GM18511 (cell line): ENCODE data around the gene SBNO2.

Experiments
- ATAC-seq: cut with Tn5 transposase; IDR thresholded peaks from one replicate; pipeline ENCODE4 v1.9.1; 2021; ENCODE audit warnings: mild to moderate bottlenecking, moderate library complexity; ENCODE audit not compliant: unreplicated experiment

Gene SBNO2

DNA sequence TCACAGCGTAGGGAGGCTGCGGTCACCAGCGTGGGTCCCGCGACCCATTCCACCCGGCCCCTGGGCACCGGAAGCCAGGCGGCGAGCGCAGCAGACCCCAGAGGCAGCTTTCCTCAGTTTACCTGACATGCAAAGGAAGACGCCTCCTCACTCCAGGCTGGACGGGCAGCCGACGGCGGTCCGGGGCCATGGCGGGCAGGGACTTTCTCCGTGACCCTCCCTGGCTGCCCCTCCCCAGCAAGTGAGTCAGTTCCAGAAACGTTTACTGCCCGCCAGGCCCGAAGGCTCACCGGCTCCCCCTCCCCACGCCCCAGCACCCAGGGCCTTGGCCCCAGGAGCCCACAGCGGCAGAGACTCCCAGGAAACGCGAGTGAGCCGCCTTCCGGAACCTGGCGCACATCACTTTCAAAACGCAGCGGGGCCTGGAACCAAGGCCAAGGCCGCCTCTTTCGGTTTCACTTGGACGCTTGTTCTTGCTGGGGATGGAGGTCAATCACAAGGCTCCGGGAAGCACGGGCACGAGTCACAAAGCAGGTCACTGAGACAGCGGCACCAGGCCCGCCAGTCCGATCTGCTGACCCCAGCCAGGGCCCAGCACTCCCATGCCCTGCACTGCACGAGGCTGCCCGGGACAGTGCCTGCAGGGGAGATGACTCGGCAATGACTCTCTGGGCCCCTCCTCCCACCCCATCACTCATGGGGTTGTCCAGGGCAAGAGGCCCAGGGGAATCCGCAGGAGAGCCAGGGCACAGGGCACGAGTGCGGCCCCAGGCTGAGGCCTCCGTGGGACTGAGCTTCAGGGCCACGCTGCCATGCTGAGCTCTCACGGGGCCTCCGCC is 5.3 kb downstream of the SBNO2 start:
- no peak for ATAC-seq

DNA sequence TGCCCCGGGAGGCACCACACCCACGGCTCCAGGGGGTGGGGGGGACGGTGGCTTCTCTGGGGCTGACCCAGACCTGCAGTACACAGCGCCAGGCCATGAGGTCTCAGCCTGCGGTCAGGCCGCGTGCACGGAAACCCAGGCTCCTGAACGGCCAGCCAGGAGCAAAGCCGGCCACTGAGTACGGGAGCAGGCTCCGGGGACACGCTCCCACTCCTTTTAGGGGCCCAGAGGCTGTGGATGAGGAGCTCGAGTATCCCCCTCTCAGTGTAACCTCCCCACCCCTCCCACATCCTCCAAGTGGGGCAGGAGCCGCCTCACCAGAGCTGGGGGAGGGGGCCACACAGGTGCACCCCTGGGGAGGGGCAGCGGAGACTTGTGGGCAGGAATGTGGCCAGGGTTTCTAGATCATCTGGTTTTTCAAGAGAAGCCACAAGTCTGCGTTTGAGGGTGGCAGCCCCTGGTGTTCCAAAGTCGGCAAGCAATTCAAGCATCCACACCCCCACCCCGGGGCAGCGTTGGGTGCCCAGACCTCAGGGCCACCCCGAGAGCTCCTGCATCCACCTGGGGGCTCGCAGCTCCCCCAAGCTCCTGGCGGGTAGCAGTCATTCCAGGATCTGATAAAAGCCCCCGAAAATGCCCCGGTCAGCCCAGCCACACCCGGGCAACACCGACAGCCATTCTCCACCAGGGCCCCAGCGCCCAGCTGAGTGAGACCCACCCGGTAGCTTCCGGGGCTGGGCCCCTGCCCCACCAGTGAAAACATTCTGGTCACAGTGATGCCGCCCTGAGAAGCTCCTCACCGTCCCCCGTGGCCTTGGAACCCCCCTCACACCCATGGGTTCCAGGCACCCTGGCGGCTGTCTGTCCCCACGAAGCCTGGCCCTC is 6.1 kb downstream of the SBNO2 start:
- no peak for ATAC-seq

DNA sequence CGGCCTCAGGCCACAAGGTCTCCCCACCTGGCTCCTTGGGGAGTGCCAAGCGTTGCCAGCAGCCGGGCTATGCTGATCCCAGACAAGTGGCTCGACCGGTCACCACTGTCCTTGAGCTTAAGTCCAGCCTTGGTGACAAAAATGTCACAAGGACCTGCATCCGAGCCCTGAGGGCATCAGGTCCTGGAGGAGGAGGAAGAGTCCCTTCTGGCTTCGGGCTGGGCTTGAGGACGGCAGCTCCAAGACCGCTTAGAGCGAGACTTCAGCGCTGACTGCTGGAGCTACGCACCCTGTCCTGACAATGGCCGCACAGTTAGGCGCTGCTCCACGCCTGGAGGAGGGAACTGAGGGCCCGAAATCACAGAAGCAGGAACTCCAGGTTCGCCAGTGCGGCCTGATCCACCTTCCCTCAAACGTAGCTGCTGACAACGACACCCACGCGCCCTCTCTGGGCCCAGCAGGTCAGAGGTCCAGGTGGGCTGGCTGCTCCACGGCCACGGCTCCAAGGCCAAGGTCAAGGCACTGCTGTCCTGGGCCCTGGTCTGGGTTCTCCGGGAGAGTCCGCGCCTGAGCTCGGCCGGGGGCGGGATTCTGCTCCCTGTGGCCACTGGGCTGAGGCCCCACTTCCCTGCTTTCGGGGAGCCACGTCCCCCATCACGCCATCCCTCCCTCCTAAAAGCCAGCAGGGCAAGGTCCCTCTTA is 7.0 kb downstream of the SBNO2 start:
- no peak for ATAC-seq

DNA sequence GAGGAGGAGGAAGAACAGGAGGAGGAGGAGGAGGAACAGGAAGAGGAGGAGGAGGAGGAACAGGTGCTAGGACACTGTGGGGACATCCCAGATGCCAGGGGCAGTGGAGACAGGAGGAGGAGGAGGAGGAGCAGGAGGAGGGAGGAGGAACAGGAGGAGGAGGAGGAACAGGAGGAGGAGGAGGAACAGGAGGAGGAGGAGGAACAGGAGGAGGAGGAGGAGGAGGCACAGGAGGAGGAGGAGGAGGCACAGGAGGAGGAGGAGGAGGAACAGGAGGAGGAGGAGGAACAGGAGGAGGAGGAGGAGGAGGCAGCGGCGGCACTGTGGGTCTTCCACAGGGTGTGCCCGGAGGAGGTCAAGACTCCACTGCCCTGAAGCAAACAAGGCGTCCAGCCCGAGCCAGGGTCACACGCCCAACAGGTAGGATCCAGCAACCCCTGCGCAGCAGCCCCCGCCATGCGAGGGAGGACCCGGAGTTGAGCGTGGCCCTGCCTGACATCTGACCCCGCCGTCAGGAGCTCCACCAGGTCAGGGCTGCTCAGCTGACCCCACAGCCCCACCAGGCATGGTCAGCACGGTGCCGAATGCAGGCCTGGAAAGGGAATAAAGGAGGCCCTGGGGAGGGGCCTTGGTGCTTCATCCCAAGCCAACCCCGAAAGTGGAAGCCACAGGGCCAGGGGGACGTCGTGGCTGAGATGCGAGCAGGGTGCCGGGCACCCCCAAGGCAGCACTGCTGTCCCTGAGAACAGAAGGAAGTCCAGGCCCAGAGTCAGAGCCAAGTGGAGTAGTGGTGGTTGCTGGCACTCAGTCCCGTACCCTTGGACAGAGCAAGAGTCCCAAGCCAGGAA is 9.2 kb downstream of the SBNO2 start:
- ATAC-seq, result no peak

DNA sequence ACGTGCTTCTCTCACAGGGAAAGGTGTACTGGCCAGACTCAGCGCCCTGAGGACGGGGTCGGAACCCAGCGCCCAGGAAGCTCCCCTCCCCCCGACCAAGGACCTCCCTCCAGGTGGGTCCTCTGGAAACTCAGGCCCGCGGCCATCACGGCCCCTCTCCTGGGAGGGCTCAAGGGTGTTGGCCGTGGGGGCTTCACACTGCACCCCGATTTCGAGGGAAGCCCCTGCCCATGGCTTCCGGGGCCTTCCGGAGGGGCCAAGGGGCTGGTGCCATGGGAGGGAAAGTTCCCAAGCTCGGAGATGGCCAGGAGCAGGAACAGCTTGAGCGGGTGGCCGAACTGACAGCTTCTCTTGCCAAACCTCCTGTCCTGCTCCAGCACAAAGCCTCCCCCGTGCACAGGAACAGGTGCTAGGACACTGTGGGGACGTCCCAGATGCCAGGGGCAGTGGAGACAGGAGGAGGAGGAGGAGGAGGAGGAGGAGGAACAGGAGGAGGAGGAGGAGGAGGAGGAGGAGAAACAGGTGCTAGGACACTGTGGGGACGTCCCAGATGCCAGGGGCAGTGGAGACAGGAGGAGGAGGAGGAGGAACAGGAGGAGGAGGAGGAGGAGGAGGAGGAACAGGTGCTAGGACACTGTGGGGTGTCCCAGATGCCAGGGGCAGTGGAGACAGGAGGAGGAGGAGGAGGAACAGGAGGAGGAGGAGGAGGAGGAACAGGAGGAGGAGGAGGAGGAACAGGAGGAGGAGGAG is 10.0 kb downstream of the SBNO2 start:
- ATAC-seq, result no peak

DNA sequence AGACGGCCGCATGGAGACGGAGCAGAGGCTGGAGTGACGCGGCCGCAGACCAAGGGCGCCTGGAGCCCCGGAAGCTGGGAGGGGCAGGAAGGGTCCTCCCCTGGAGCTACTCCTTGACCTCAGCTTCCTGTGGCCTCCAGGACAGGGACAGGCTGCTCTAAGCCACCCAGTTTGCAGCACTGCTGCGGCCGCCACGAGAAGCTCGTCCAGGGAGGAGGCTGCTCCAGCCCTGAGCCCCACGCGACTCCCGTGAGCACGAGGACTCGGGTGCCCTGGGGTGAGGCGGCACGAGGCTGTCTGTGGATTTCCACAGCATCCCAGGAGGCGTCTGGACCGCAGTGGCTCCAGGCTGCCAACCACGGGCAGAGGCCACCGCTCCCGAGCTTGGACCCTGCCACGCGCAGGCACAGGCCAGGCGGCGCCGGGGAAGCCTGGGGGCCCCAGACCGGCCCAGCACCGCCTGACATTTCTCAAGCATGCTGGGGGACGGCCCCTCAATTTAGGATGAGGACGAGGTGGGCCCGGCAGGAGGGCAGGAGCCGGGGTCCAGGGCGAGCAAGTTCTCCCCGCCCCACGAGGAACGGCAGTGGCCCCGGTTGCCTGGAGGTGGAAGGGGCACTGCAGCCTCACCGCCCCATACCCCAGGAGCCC is 10.7 kb downstream of the SBNO2 start:
- ATAC-seq, result no peak

DNA sequence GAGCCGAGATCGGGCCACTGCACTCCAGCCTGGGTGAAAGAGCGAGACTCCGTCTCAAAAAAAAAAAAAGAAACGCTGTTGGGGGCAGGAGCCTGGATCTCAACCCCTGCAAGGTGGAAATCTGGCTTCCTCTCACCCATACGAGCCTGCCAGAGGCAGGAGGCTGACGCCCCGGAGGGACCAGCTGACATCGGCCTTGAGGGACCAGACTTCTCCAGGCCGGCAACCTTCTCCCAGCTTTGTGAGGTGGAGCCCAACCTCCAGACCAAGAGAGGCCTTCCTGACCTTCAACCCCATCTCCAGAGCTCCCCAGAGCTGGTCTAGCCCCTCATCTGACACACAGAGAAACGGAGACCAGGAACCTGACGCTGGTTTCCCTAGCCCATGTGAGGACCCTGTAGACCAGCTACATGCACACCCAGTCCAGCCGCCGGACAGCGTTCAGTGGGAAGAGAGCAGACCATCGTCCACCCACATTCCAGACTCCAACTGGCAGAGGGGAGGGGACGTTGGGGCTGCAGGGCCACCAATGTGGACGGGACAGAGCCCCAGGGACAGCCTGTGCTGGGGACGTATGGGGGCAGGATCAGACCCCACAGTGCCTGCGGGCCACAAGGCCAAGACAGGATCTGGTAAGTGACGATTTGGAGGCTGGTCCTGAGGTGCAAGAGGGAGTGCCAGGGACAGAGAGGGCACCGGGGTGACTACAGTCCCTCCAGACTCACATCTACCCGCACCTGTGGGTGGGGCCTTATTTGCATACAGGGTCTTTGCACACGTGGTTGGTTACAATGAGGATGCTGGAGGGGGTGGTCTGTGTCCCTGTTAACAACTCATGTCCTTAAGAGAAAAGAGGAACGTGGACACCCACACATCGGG is 11.4 kb downstream of the SBNO2 start:
- ATAC-seq, result no peak

DNA sequence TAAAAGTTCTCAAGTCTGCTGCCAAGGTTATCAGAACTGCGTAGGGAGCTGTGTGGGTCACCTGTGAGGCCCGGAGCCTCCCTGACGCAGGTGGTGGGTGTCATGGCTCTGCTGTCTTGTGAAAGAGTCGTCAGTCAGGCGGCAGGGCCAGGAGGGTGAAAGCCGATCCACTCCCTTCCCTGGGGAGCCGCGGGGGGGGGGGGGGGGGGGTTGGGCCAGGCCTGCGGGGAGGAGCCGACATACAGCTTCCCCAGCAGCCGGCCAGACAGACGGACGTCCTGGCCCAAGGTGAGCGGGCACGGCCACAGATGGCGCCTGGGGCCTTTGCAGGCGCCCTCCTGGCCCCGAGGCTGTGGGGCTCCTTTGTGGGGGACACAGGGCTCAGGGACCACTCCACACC is 12.4 kb downstream of the SBNO2 start:
- ATAC-seq, result no peak

DNA sequence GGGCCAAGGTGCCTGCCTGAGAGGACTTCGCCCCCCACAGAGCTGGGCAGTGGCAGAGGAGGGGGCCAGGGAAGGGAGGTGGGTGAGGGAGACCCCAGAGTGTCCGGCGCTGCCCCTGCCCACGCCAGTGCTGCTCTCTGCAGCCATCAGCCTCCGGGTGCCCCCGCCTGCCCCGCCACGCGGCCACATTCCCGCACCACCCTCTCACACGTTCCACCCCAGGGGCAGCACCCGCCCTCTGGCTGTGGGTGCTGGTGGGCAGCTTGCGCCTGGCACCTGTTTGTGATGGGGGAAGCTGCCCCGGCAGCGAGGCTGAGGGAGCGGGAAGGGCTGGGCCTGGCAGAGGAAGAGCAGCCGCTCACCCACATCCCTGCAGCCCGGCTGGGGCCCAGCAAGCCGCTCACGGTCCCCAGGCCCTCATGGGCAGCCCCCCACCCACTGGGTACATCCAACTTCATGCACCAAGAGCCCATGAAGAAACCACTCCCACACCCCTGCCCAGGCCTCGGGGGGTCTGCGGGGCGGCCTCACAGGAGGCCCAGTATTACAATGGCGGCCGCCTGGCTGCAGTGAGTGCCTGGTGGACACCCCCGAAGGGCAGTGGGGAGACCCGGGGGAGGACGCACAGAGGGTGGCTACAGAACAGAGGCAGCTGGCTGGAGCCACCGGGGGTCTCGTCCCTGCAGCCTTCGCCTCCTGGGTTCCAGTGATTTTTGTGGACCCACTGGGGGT is 14.0 kb downstream of the SBNO2 start:
- ATAC-seq, result no peak

DNA sequence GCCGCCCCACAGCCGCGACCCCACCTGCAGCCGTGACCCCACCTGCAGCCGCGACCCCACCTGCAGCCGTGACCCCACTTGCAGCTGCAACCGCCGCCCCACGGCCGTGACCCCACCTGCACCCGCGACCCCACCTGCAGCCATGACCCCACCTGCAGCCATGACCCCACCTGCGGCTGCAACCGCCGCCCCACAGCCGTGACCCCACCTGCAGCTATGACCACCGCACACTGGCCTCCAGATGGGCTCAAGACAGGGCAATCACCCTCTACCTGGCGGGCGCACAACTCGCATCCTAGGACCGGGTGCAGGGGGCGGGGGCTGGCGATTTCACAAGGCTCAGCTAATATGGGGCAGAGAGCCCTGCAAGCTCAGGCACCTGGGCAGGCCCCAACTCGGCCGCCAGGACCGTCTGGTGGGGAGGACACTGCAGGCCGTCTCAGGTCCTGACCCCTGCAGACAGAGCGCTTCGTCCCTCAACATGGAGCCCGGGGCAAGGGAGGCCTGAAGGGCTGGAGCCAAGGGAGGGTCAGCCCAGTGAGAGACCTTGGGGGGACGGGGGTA is 15.1 kb downstream of the SBNO2 start:
- ATAC-seq, result no peak

DNA sequence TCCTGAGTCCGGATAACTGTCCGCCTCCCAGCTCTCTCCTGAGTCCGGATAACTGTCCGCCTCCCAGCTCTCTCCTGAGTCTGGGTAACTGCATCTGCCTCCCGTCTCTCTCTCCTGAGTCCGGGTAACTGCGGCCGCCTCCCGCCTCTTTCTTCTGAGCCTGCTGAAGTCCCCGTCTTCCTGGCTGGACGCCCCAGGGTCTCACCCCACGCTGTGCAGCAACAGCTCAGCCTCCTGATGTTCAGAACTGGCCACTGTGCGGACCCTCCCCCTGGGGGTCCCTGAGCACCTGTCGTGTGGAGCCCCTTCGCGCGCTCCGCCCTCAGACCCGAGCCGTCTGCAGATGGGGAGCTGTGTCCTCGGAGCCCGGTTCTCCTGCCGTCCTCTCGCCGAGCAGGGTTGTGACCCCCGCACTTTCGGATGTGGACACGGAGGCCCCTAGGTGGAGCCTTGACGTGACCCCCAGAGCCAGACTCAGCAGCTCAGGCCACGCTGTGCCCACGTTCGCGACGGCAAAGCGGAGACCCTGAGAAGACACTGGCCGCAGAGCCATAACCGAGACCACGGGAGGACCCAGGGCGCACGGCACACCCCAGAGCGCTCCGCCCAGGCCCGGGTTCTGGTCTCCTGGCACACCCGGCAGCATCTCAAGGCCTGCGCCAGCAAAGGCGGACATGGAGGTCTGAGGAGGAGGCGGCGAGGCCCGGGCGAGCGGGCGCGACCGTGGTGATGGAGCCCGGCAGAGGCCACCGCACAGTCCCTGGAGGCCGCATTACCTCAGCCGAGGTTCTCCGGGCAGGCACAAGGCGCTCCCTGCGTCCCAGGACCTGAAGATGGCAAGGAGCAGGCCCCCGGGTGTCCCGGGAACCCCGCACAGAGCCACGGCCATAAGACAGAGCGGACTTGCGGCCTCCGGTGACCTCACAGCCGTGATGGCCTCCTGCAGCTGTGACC is 15.9 kb downstream of the SBNO2 start:
- ATAC-seq, result no peak

DNA sequence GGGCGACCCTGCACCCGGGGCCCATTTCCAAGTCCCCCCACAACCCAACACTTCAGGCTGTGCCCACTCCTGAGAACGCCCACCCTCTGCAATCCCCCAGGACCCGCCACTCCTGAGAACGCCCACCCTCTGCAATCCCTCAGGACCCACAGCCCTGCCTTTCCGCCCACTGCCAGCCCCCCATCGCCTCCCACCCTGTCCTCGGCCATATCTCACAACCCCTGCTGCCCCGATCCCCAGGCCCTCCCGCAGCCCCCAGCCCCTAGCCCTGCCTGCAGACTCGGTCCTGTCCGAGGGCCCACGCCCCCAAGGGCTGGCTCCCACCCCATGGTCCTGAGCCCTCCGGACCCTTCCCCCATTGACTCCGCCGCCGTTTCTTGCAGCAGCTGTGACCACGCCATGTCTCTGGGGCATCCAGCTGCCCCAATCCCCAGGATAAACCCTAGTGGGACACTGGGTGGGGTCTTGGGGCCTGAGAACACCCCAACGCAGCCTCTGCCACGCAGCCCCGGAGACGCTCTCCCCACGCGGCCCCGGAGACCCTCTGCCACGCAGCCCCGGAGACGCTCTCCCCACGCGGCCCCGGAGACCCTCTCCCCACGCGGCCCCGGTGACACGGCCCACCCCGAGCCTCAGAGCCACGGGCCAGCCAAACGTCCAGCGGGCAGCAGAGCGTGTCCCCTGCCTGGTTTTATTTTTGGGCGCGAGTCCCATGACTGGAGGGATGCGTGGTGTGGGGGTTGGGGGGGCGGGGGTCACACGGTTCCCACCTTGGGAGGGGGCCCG is 17.0 kb downstream of the SBNO2 start:
- ATAC-seq, result no peak

DNA sequence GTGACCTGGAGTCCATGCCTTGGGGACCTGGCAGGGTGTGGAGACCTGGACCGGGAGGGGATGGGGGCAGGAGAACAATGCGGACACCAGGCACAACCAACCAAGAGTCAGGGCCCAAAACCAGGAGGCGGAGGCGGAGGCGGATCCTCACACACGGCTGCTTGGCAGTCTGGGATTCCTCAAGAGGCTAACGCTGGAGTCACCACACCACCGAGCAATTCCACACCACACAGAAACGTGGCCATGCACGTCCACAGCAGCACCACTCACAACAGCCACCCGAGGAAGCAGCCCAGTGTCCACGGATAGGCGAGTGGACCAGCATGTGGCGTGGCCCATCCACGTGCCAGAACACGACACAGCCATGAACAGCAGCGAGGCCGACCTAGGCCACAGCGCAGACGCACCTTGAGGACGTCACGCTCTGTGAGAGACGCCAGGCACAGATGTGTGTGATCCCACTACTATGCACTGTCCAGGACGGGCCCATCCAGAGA is 17.7 kb downstream of the SBNO2 start:
- ATAC-seq, result no peak

DNA sequence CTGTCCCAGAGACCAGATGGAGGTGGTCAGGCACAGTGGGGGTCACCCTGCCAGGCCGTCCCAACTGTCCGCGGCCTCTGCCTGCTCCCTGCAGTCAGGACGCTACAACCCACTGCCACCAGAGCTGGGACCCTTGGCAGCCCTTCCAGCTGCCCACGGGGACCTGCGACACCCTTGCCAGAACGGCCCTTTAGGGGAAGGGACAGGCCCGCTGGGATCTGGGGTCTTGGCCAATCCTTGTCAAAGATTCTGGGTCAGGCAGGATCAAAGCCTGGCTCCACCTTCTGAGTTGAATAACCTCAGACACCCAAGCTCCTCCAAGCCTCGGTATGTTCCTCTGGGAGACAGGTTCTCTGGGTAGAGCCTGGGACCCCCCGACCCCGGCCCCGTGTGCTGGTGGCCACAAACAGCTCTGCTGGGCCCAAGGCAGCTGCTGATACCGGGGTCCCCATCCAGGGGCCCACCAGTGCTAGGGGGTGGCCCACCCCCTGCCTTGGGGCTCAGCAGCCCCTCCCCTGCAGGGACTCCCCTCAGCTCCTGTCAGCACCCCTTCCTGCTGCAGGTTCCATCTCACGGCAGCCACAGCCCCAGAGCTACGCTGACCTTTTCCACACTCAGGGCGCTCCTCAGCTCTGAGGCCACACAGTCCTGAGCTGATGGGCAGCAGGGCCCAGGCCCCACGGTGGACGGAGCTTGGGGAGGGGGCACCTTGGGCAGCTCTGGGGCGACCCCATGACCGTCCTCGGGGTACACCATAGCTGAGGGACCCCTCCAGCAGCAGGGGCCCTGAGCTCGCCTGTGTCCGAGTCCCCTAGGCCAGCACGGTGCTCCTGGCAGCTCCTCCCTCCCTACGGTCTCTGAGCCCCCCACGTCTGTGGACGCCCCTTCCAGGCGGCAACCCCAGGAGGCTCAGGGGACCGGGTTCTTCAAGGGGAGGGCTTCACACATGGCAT is 18.4 kb downstream of the SBNO2 start:
- no peak for ATAC-seq
